H9 (cell line): ENCODE results near the gene KRTAP4-5. TPM values are rescaled to one million over a fixed set of nuclear protein-coding genes. Genes with fewer than 3 reads are reported as not detected.

Source experiments
- DNase-seq: peaks from one replicate; pipeline ENCODE4 v3.0.0-alpha.2; 2017
- H2AFZ ChIP-seq: one replicate; pipeline ENCODE4 v1.6.1; 2013; ENCODE audit warnings: mild to moderate bottlenecking, low read length, control low read depth, moderate library complexity
- H2AK5ac ChIP-seq: 2 replicates; pipeline ENCODE4 v1.6.1; 2013; ENCODE audit warnings: low read length, control low read depth, mixed read lengths; ENCODE audit not compliant: insufficient read length
- H2BK120ac ChIP-seq: one replicate; pipeline ENCODE4 v1.6.1; 2013; ENCODE audit warnings: low read depth, mild to moderate bottlenecking, low read length, control low read depth, inconsistent platforms; ENCODE audit not compliant: poor library complexity, severe bottlenecking
- H2BK12ac ChIP-seq: 2 replicates; pipeline ENCODE4 v1.6.1; 2013; ENCODE audit warnings: low read length, control low read depth, mixed read lengths, low read depth; ENCODE audit not compliant: insufficient read length
- H2BK15ac ChIP-seq: 2 replicates; pipeline ENCODE4 v1.6.1; 2013; ENCODE audit warnings: low read depth, low read length, control low read depth
- H2BK20ac ChIP-seq: one replicate; pipeline ENCODE4 v1.6.1; 2013; ENCODE audit warnings: low read depth, mild to moderate bottlenecking, low read length, control low read depth, inconsistent platforms; ENCODE audit not compliant: poor library complexity, severe bottlenecking
- H2BK5ac ChIP-seq: 2 replicates; pipeline ENCODE4 v1.6.1; 2013; ENCODE audit warnings: low read length, control low read depth, mixed read lengths; ENCODE audit not compliant: insufficient read length
- H3K14ac ChIP-seq: 2 replicates; pipeline ENCODE4 v1.6.1; 2013; ENCODE audit warnings: low read length, control low read depth; ENCODE audit not compliant: insufficient read depth
- H3K18ac ChIP-seq: 2 replicates; pipeline ENCODE4 v1.6.1; 2013; ENCODE audit warnings: low read depth, mild to moderate bottlenecking, mixed read lengths, low read length, control low read depth; ENCODE audit not compliant: insufficient read length
- H3K23ac ChIP-seq: 2 replicates; pipeline ENCODE4 v1.6.1; 2013; ENCODE audit warnings: low read length, control low read depth, mixed read lengths, low read depth; ENCODE audit not compliant: insufficient read length
- H3K23me2 ChIP-seq: 2 replicates; pipeline ENCODE4 v1.6.1; 2013; ENCODE audit warnings: low read depth, mild to moderate bottlenecking, mixed read lengths, low read length, control low read depth; ENCODE audit not compliant: insufficient read length, poor library complexity, severe bottlenecking
- H3K27ac ChIP-seq: 2 replicates; pipeline ENCODE4 v1.5.1; 2013; ENCODE audit warnings: low read length, control low read depth, mixed read lengths, low read depth; ENCODE audit not compliant: insufficient read length
- H3K27me3 ChIP-seq: 2 replicates; pipeline ENCODE4 v1.6.1; 2013; ENCODE audit warnings: low read length, control low read depth, inconsistent platforms; ENCODE audit not compliant: insufficient read depth
- H3K4ac ChIP-seq: 2 replicates; pipeline ENCODE4 v1.6.1; 2013; ENCODE audit warnings: low read depth, mild to moderate bottlenecking, control low read depth, inconsistent platforms, low read length, moderate library complexity
- H3K4me1 ChIP-seq: 2 replicates; pipeline ENCODE4 v1.6.1; 2013; ENCODE audit warnings: low read length, control low read depth, inconsistent platforms; ENCODE audit not compliant: insufficient read depth
- H3K4me2 ChIP-seq: 2 replicates; pipeline ENCODE4 v1.6.1; 2013; ENCODE audit warnings: low read length, control low read depth, mixed read lengths; ENCODE audit not compliant: insufficient read length, insufficient read depth
- H3K56ac ChIP-seq: 2 replicates; pipeline ENCODE4 v1.6.1; 2013; ENCODE audit warnings: low read depth, mild to moderate bottlenecking, mixed read lengths, low read length, control low read depth; ENCODE audit not compliant: insufficient read length
- H3K79me1 ChIP-seq: 2 replicates; pipeline ENCODE4 v1.6.1; 2013; ENCODE audit warnings: low read depth, mild to moderate bottlenecking, moderate library complexity, low read length, control low read depth, inconsistent platforms; ENCODE audit not compliant: insufficient read depth, poor library complexity, severe bottlenecking
- H3K79me2 ChIP-seq: 2 replicates; pipeline ENCODE4 v1.6.1; 2013; ENCODE audit warnings: low read length, control low read depth, inconsistent platforms; ENCODE audit not compliant: insufficient read depth
- H3K9ac ChIP-seq: 2 replicates; pipeline ENCODE4 v1.6.1; 2013; ENCODE audit warnings: low read length, control low read depth, mixed read lengths; ENCODE audit not compliant: insufficient read length; ENCODE audit errors: extremely low read depth
- H3K9me3 ChIP-seq: one replicate; pipeline ENCODE4 v1.6.1; 2013; ENCODE audit warnings: low read depth, low read length, inconsistent platforms; ENCODE audit not compliant: control insufficient read depth
- H3T11ph ChIP-seq: one replicate; pipeline ENCODE4 v1.6.1; 2013; ENCODE audit warnings: mild to moderate bottlenecking, low read length, control low read depth, inconsistent platforms
- H4K20me1 ChIP-seq: one replicate; pipeline ENCODE4 v1.6.1; 2013; ENCODE audit not compliant: control insufficient read depth, insufficient read length, insufficient read depth
- H4K5ac ChIP-seq: 2 replicates; pipeline ENCODE4 v1.6.1; 2013; ENCODE audit warnings: low read depth, mild to moderate bottlenecking, mixed read lengths, low read length, control low read depth; ENCODE audit not compliant: insufficient read length
- H4K8ac ChIP-seq: replicated peaks from 2 replicates; pipeline ENCODE4 v1.6.1; 2013; ENCODE audit warnings: low read length, control low read depth, mixed read lengths, low read depth; ENCODE audit not compliant: insufficient read length
- H4K91ac ChIP-seq: 2 replicates; pipeline ENCODE4 v1.6.1; 2013; ENCODE audit warnings: low read depth, mild to moderate bottlenecking, moderate library complexity, mixed read lengths, low read length, control low read depth; ENCODE audit not compliant: insufficient read length
- H3K27ac Mint-ChIP-seq, 3 experiments: 2 replicates in 2 of 3; 3 replicates in 1 of 3; pipeline ENCODE4 v1.8.0; 2020 to 2021; ENCODE audit warnings: mixed read lengths in 3 of 3, mild to moderate bottlenecking in 1 of 3, moderate library complexity in 1 of 3
- H3K27me3 Mint-ChIP-seq: 2 replicates; pipeline ENCODE4 v1.8.0; 2021; ENCODE audit warnings: low read depth, mild to moderate bottlenecking, moderate library complexity, mixed read lengths
- H3K36me3 Mint-ChIP-seq, 3 experiments: 2 replicates in 2 of 3; 3 replicates in 1 of 3; pipeline ENCODE4 v1.8.0; 2020 to 2021; ENCODE audit warnings: low read depth in 3 of 3, mixed read lengths in 3 of 3; ENCODE audit not compliant: insufficient read depth in 1 of 3
- H3K4me1 Mint-ChIP-seq, 2 experiments: 2 replicates each; pipeline ENCODE4 v1.8.0; 2020; ENCODE audit warnings: mixed read lengths in 2 of 2
- H3K4me3 Mint-ChIP-seq, 2 experiments: 2 replicates in 1 of 2; 3 replicates in 1 of 2; pipeline ENCODE4 v1.8.0; 2020 to 2021; ENCODE audit warnings: mild to moderate bottlenecking in 2 of 2, mixed read lengths in 2 of 2, moderate library complexity in 1 of 2
- H3K9me3 Mint-ChIP-seq, 2 experiments: 2 replicates in 1 of 2; 3 replicates in 1 of 2; pipeline ENCODE4 v1.8.0; 2020; ENCODE audit warnings: mild to moderate bottlenecking in 2 of 2, mixed read lengths in 2 of 2, moderate library complexity in 1 of 2
- WGBS: extraction: QIAGEN DNeasy Blood & Tissue Kit; methylation state at CpG from one replicate; pipeline ENCODE4 v1.1.7; 2013; ENCODE audit warnings: missing lambda C conversion rate, low lambda C conversion rate, mixed read lengths; ENCODE audit not compliant: insufficient read length; ENCODE audit errors: extremely low coverage; 5-methylcytosine and 5-hydroxymethylcytosine counted together
- total RNA-seq: library from RNA; stranded (reverse); gene quantifications from 2 replicates; pipeline ENCODE4 v1.2.1, GENCODE V29; 2021
- TF ChIP-seq, protein P1 (sequence below): fragments of 200-600 bp; sonication (generic); conservative IDR thresholded peaks from 3 replicates; pipeline ENCODE4 v1.8.0; 2021; ENCODE audit warnings: antibody characterized with exemption, mild to moderate bottlenecking

KRTAP4-5 gene
- total RNA-seq, 1 experiment from 2014 or later, result not detected

DNA sequence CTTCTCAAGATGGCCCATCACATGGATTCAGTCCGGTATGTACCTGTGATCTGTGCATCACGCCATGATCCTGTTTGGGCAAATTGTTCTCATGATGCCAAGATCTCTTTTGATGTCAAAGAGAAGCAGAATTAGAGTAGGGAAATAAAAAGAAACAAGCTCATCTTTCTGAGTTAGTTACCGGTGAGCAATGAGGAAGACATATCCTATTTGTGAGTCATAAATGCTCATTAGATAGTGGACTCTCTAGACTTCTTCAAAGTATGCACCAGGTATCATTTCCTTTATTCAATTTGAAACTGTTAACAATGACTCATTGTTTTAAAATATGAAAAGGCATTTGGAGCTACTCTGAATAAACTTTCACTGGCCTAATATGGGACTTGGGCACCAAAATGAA, 17.6 kb downstream of the KRTAP4-5 start:
- H3K27ac ChIP-seq, result no peak overlapping the region
- H3K23ac ChIP-seq, result no peak overlapping the region
- no peaks in the 10 kb centered on the region for H3K27me3 ChIP-seq
- no peaks in the 10 kb centered on the region for H3K4me1 Mint-ChIP-seq
- H3T11ph ChIP-seq, result no peak overlapping the region
- H3K79me2 ChIP-seq, result no peaks in the 10 kb centered on the region
- no peak overlapping the region for H2BK5ac ChIP-seq
- no peak overlapping the region for H3K4me2 ChIP-seq
- no peaks in the 10 kb centered on the region for H3K9me3 ChIP-seq
- H3K27me3 Mint-ChIP-seq, result no peaks in the 10 kb centered on the region
- no peaks in the 10 kb centered on the region for H3K36me3 Mint-ChIP-seq
- H2BK15ac ChIP-seq, result no peak overlapping the region
- no peaks in the 10 kb centered on the region for H3K4me1 ChIP-seq
- no peaks in the 10 kb centered on the region for H4K20me1 ChIP-seq
- H3K27ac Mint-ChIP-seq, result no peak overlapping the region
- TF ChIP-seq, protein P1, sequence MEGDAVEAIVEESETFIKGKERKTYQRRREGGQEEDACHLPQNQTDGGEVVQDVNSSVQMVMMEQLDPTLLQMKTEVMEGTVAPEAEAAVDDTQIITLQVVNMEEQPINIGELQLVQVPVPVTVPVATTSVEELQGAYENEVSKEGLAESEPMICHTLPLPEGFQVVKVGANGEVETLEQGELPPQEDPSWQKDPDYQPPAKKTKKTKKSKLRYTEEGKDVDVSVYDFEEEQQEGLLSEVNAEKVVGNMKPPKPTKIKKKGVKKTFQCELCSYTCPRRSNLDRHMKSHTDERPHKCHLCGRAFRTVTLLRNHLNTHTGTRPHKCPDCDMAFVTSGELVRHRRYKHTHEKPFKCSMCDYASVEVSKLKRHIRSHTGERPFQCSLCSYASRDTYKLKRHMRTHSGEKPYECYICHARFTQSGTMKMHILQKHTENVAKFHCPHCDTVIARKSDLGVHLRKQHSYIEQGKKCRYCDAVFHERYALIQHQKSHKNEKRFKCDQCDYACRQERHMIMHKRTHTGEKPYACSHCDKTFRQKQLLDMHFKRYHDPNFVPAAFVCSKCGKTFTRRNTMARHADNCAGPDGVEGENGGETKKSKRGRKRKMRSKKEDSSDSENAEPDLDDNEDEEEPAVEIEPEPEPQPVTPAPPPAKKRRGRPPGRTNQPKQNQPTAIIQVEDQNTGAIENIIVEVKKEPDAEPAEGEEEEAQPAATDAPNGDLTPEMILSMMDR, result no peak
- no peak overlapping the region for H3K9ac ChIP-seq
- H2AK5ac ChIP-seq, result no peak overlapping the region
- H3K14ac ChIP-seq, result no peak overlapping the region
- no peak for DNase-seq
- H3K9me3 Mint-ChIP-seq, result peaks cover 0 to 8% of the 10 kb centered on the region in 2 experiments; a peak in 2 of 5 replicates
- H3K56ac ChIP-seq, result no peak overlapping the region
- H4K91ac ChIP-seq, result no peak overlapping the region
- no peak overlapping the region for H2BK120ac ChIP-seq
- no CpG with 5 or more reads among the region's 3 CpGs for WGBS
- H3K4me3 Mint-ChIP-seq, result no peak overlapping the region
- no peak overlapping the region for H3K18ac ChIP-seq
- no peak overlapping the region for H2BK20ac ChIP-seq
- no peaks in the 10 kb centered on the region for H3K23me2 ChIP-seq
- no peak overlapping the region for H2AFZ ChIP-seq
- H4K5ac ChIP-seq, result no peak overlapping the region
- no peaks in the 10 kb centered on the region for H3K79me1 ChIP-seq
- no peak overlapping the region for H4K8ac ChIP-seq
- H3K4ac ChIP-seq, result no peak overlapping the region
- no peak overlapping the region for H2BK12ac ChIP-seq
